ENCODE measurements around the gene IL17F.

IL17F gene

DNA sequence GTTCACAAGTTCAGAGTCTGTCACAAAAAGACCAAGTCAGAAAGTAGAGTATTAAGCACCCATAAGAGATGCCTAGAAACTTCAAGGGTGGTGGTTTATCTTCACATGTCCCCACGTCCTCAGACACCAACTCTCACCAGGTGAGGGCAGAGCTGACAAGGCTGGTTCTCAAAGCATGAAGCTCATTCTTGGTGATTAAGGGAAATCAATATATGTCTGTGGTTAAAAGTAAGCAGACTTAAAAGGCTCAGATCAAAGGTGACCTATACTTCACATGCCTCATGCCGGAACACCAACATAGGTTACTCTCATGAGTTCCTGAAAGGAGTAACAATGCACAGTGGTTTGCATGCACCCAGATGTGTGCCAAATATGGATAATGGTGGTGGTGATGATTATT is 31.2 kb downstream of the IL17F start:
- no peaks in the 10 kb centered on the region for H3K9me3 Mint-ChIP-seq
- TF ChIP-seq, protein P1, sequence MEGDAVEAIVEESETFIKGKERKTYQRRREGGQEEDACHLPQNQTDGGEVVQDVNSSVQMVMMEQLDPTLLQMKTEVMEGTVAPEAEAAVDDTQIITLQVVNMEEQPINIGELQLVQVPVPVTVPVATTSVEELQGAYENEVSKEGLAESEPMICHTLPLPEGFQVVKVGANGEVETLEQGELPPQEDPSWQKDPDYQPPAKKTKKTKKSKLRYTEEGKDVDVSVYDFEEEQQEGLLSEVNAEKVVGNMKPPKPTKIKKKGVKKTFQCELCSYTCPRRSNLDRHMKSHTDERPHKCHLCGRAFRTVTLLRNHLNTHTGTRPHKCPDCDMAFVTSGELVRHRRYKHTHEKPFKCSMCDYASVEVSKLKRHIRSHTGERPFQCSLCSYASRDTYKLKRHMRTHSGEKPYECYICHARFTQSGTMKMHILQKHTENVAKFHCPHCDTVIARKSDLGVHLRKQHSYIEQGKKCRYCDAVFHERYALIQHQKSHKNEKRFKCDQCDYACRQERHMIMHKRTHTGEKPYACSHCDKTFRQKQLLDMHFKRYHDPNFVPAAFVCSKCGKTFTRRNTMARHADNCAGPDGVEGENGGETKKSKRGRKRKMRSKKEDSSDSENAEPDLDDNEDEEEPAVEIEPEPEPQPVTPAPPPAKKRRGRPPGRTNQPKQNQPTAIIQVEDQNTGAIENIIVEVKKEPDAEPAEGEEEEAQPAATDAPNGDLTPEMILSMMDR (IDR thresholded peaks at IDR 0.05; ENCODE audit: unreplicated experiment in 3 of 3) = no peak
- no peak overlapping the region for H3K27ac Mint-ChIP-seq
- no peaks in the 10 kb centered on the region for H3K4me1 Mint-ChIP-seq
- H3K36me3 Mint-ChIP-seq (ENCODE audit: low read depth) = no peaks in the 10 kb centered on the region
- H3K4me3 Mint-ChIP-seq = no peak overlapping the region
- no peaks in the 10 kb centered on the region for H3K27me3 Mint-ChIP-seq (ENCODE audit: low read depth)

DNA sequence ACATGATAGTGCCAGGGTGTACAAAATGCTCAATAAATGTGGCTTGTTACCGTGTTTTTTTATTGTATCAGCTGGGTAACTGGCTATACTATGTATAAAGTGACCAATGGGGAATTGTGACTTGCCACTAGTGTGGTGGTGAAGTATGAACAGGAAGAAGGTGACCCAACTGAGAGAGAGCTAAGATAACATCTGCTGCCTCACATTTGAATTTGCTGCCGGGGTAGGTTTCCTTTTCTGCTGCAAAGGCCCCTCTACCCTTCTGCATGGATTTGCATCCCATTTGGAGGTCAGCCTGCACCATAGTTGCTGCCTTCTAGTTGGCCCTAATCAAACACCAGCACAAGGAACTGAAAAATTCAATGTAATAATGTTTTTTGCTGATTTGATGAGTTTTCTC is 34.1 kb downstream of the IL17F start:
- Mint-ChIP-seq H3K36me3 (ENCODE audit: low read depth) (no peaks in the 10 kb centered on the region), H3K4me1 (no peaks in the 10 kb centered on the region)

DNA sequence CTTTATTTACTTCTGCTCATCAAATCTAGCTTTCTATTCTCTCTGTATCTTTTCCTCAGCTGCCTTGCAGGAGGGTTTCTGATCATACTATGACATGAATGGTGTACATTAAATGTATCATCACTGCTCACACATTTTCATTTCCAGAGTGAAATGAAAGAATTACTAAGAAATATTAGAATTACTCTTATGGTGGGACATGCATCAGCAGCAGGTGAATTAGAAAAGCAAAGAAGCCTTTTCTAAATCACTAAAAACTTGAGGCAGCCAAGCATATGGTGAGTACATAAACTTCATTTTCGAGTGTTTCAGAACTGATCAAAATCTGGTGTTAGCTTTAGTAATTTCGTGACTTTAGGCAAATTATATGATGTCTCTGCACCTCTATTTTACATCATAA is 34.5 kb downstream of the IL17F start:
- no peak overlapping the region for H3K4me3 Mint-ChIP-seq
- no peaks in the 10 kb centered on the region for H3K27me3 Mint-ChIP-seq (ENCODE audit: low read depth)
- TF ChIP-seq, protein P1 (IDR thresholded peaks at IDR 0.05; ENCODE audit: unreplicated experiment in 3 of 3) = no peak
- H3K9me3 Mint-ChIP-seq = peaks cover 8% of the 10 kb centered on the region
- H3K4me1 Mint-ChIP-seq = no peaks in the 10 kb centered on the region
- no peaks in the 10 kb centered on the region for H3K36me3 Mint-ChIP-seq (ENCODE audit: low read depth)
- no peak overlapping the region for H3K27ac Mint-ChIP-seq

More for the DNA sequence above, 34.1 kb downstream of the IL17F start:
- no peak overlapping the region for H3K27ac Mint-ChIP-seq
- H3K27me3 Mint-ChIP-seq (ENCODE audit: low read depth) = no peaks in the 10 kb centered on the region
- no peak overlapping the region for H3K4me3 Mint-ChIP-seq
- TF ChIP-seq, protein P1 (IDR thresholded peaks at IDR 0.05; ENCODE audit: unreplicated experiment in 3 of 3) = no peak
- peaks cover 8% of the 10 kb centered on the region for H3K9me3 Mint-ChIP-seq

DNA sequence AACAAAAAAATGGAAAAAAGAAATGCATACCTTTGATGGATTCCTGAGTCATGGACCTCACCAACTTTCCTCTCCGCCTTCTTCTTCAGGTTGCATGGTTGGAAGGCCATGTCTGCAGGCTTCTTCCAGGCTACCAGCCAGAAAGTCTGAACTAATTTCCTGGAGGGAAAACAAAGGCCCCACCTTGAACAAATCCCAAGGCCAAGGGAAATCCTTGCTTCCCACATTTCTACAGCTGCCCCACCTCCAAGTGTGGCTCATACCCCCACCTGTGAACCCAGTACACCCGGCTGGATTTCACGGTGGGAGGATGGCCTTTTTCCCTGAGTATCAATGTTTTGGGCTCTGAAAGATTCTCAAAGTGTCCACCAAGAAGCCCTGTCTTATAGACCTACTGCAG is 35.7 kb downstream of the IL17F start:
- Mint-ChIP-seq H3K27ac (no peak overlapping the region), H3K27me3 (ENCODE audit: low read depth) (no peaks in the 10 kb centered on the region), H3K4me3 (no peak overlapping the region), H3K36me3 (ENCODE audit: low read depth) (no peaks in the 10 kb centered on the region), H3K9me3 (peaks cover 8% of the 10 kb centered on the region), H3K4me1 (no peaks in the 10 kb centered on the region)
- TF ChIP-seq, protein P1 (IDR thresholded peaks at IDR 0.05; ENCODE audit: unreplicated experiment in 3 of 3) = no peak

DNA sequence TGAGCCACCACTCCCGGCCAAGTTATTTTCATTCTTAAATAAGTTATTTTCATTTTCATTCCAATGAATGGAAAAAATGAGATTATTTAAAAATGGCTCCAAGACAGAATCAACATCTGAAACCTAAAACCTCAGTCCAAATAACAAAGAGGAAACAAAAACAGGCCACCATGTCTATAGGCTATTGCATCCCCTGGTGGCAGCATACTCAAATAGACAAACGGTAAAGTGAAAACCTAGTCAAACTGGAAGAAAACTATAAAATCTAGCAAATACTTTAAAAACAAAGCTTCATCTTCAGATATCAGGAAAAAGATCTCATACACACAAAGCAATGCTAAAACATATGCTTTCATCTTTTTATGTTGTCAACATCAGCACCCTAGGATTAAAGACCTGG is 37.2 kb downstream of the IL17F start:
- no peaks in the 10 kb centered on the region for H3K36me3 Mint-ChIP-seq (ENCODE audit: low read depth)
- H3K9me3 Mint-ChIP-seq = peaks cover 8% of the 10 kb centered on the region

DNA sequence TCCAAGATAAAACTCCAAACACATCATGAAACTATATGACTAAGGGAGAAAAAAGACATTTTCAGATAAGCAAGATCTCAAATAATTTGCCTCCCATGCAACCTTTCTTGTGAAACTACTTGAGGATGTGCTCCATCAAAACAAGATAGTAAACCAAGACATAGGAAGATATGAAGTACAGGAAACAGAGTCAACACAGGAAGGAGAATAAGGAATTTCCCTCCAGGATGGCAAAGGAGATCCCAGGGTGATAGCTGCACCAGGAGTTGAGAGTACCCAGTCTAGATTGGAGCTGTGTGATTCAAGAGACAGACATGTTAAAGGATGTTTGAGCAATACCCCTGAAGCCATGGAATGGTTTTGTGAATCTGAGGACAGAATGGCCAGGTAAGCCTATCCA is 42.8 kb downstream of the IL17F start:
- peaks cover 39% of the 10 kb centered on the region for H3K9me3 Mint-ChIP-seq
- H3K27me3 Mint-ChIP-seq (ENCODE audit: low read depth) = no peaks in the 10 kb centered on the region
- no peaks in the 10 kb centered on the region for H3K4me1 Mint-ChIP-seq
- no peak overlapping the region for H3K4me3 Mint-ChIP-seq
- TF ChIP-seq, protein P1 (IDR thresholded peaks at IDR 0.05; ENCODE audit: unreplicated experiment in 3 of 3) = no peak
- H3K27ac Mint-ChIP-seq = no peak overlapping the region
- no peaks in the 10 kb centered on the region for H3K36me3 Mint-ChIP-seq (ENCODE audit: low read depth)

More for the DNA sequence above, 37.2 kb downstream of the IL17F start:
- TF ChIP-seq, protein P1 (IDR thresholded peaks at IDR 0.05; ENCODE audit: unreplicated experiment in 3 of 3) = no peak
- H3K27ac Mint-ChIP-seq = no peak overlapping the region
- no peaks in the 10 kb centered on the region for H3K27me3 Mint-ChIP-seq (ENCODE audit: low read depth)
- H3K4me3 Mint-ChIP-seq = no peak overlapping the region
- no peaks in the 10 kb centered on the region for H3K4me1 Mint-ChIP-seq
